GM19468 (cell line): ENCODE measurements around the gene CFAP157.
A peak's percentile ranks its signal among the peaks of the same experiment; 100 is the strongest.

Experiments used
- ATAC-seq: cut with Tn5 transposase; IDR thresholded peaks from one replicate; pipeline ENCODE4 v1.9.1; 2021; ENCODE audit warnings: mild to moderate bottlenecking, moderate library complexity, moderate number of reproducible peaks; ENCODE audit not compliant: unreplicated experiment; ENCODE audit errors: extremely low read depth

The CFAP157 gene

DNA sequence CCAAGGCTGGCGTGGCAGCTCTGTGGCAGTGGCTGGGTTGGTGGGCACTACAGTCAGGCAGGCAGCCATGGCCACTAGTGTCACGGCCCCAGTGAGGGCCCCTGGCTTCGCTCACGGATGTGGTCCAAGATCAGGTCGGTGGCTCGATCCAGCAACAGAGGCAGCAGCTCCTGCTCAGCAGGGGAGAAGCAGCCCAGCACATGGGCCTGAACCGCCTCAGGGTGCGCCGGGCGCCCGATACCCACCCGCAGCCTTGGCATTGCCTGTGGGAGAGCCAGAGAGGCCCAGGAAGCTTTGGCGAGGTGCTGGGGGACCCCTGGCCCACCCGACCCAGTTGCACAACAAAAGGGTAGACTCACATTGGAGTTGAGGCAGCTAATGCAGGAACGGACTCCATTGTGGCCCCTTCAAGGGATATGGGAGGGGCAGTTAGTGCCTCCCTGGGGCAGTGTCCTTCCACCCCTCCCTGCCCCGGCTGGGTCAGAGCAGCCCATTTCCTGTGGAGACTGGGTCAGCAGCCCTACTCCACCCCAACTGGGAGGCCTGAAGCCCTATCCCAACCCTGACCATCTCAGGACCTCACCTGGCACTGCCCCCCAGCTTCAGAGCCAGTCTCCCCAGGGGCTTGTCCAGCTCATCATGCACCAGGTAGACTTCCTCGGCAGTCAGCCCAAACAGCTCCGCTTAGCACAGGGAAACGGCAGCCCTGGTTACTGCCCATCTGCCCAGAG, 7.4 kb downstream of the CFAP157 start:
- no peak for ATAC-seq

DNA sequence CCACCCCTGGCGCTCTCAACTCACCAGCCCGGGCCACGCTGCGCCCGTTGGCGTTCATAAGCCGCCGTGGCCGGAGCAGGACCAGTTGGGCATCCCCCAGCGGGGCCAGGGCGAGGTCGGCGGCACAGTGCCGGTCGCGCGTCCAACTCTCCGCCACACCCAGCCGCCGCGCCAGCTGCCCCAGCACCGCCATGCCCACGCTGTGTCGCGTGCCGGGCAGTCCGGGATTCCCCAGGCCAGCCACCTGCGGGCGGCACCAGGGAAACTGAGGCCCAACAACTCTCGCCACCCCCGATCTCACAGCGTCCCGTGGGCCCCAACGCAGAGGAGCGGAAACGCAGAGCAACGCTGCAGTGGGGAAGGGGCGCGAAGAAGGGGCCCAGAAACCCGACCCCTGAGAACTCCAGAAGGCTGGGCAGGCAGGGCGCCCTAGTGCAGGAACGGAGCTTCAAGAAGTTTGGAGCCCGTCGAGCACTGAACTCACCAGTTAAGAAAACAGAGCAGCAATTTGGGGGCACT, 8.2 kb downstream of the CFAP157 start:
- ATAC-seq = no peak

DNA sequence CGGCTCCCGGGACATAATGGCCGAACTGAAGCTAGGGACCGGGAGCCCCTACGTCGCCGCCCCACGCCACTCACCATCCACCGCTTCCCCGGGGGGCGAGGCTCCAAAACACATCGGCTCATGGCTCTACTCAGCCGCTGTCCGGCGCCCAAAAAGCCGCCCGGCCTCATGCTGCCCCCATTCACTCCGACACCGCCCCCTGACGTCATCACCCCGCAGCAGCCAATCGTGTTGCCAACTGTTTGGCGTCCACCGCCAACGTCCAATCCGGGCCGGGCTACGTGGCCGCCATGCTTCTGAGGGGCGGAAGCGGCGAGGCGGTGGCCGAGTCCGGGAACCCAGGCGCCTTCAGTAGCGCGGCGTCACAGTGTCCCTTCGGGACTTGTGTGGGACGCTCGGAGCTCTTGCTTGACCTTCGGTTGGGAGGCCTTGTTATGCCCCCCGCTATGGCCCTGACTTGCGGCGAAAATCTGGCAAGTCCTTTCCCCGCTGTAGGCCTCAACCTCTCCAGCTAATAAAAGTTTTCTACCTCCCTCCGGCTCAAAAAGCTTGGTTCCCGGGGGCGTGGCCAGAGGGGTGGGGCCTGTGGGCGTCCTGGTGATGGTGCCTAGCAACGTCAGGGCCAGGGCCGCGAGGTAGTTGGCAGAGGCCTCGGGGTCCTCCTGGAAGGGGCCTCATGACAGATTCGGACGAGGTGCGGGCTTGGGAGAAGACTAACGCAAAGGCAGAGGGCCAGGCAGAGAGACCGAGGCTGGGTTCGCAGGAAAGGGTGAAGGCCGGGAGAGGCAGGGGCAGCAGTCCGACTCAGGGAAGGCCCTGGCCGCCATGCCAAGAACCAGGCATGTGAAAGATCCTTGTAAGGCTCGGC, 8.9 kb downstream of the CFAP157 start, which contains the start of the genes PTRH1 and TTC16:
TSS of gene PTRH1 (minus strand) at position 194 of the 868 bp plus-strand sequence. CDS start at position 170, 24 bp downstream.
TSS of gene TTC16 (plus strand) at position 610 of the 868 bp plus-strand sequence. CDS start at position 677, 67 bp downstream.
- peak; percentile 76 for ATAC-seq

DNA sequence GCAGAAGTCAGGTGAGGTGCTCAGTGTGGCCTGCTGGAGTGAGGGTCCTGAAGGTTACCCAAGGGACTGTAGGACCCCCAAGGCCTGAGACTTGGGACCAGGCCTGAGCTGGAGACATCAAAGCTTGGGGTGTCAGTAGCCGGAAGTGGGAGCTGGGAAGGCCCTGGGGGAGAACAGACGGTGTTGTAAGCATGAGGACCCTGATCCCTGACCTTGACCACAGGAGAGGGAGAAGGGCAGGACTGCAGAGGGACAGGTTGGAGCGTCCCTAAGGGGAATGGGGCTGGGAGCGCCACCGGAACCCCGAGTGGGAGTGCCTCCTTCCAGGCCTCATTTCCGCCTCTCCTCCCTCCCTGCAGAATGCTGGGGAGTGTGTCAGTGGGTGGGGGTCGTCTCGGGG, 9.6 kb downstream of the CFAP157 start:
- no peak for ATAC-seq

DNA sequence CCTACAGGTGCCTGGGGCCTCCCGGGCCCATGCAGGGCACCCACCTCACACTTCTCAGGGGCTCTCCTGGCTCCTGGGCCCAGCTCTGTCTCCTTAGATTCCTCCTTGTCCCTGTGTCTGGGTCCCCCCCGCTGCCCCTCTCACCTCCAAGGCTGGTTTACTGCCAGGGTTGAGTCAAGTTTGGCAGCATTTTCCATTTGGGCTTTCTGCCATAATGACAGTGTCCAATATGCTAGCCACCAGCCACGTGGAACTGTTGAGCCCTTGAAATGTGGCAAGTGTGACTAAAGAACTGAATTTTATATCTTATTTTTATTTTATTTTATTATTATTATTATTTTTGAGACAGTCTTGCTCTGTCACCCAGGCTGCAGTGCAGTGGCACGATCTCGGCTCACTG, 11.0 kb downstream of the CFAP157 start:
- ATAC-seq = no peak

GRCh38 chr9:127720031-127720864, 13.5 kb downstream of the CFAP157 start:
- ATAC-seq = no peak

DNA sequence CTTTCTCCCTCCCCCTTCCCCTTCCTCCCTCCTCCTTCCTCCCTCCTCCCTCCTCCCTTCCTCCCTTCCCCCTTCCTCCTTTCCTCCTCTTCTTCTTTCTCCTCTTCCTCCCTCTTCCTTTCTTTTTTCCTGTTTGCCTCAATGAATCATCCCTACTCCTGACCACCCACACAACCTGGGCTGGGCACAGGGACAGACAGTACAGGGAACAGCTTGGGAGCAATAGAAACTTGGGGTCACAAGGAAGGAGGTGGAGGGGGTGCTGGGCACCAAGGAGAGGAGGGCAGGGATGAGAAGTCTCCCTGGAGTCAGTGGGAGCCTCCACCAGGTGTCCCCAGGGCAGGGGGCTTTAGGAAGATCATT, 14.1 kb downstream of the CFAP157 start:
- ATAC-seq = no peak

DNA sequence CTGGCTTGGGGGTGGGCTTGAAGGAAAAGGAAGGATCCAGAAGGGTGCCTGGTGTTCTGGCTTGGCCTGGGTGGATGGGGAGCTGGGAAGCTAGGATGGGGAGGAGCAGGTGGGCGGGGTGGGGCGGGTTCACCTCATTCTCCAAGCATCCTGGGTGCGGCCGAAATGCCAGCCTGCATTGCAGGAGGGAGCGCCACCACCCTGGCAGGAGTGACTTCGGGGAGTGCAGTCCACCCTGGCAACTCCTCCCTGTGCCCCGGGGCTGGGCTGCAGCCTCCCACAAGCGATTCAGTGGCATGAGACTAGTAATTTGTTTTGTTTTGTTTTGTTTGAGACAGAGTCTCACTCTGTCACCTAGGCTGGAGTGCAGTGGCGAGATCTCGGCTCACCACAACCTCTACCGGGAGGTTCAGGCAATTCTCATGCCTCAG, 14.6 kb downstream of the CFAP157 start:
- ATAC-seq = no peak

- ATAC-seq = no peak
Observed at GRCh38 chr9:127722055-127722745, 15.4 kb downstream of the CFAP157 start.

DNA sequence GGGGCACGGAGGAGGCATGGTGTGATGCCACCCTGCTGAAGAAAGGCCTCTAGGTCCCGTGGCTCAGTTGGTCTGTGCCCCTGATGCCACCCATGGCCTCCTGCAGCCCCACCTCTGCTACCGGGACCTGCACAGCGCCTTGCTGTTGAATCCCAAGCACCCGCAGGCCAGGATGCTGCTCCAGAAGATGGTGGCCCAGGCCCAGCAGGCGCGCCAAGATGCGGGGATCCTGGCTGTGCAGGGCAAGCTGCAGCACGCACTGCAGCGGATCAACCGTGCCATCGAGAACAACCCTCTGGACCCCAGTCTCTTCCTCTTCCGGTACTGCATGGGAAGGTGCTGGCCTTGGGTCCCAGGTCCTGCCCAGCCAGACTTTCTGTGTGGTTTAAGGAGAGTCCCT, 16.2 kb downstream of the CFAP157 start:
- no peak for ATAC-seq

GRCh38 chr9:127723444-127723843, 16.7 kb downstream of the CFAP157 start:
- no peak for ATAC-seq

- ATAC-seq = no peak
Observed at GRCh38 chr9:127724012-127724411, 17.2 kb downstream of the CFAP157 start.

- ATAC-seq = no peak
Observed at GRCh38 chr9:127726871-127727270, 20.1 kb downstream of the CFAP157 start.

DNA sequence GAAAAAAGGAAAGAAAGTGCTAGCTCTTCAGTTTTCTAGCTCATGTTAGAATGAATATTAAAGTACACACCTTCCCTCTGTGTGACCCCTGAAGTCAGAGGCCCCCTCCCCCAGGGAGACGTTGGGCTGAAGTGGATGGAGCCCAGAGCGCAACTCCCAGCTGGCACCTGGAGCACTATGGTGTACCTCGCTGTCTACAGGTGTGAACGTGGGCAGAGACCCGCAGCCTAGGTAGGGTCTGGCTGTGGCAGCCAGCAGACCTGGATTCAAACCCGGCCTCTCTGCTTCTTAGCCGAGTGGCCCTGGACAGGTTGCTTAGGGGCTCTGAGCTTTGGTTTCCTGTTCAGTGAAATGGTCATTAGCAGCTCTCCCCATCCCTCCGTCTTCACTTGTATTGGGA, 22.0 kb downstream of the CFAP157 start:
- ATAC-seq = no peak

DNA sequence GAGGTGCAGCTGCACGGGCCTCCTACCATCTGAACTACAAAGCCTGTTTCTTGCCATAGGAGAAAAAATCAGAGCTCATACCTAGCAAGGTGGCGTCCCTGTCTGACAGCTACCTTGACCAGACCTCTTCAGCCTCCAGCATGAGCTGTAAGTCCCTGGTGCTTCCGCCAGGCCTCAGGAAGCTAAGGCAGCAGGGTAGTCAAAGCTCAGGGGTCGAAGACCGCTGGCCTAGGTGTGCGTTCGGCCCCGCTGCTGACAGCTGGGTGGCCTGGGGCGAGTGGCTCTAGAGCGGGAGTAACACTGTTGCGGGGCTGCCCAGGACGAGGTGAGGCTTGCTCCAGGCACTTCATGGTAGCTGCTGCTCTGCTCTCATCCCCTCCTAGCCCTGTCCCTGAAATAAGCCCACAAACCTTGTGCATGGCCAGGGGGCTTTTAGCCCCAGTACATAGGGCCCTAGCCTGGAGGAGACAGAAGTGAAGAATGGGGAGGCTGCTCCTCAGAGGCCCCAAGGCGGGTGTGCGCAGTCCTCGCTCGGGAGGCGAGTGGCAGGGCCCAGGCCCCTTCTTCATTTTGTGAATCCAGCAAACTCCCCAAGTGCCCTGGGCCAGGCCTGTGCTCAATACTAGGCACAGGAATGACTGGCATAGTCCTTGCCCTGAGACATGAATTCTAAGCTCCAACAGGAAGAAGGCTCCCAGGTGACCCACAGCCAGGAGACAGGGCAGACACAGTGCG, 22.9 kb downstream of the CFAP157 start:
- ATAC-seq = no peak

DNA sequence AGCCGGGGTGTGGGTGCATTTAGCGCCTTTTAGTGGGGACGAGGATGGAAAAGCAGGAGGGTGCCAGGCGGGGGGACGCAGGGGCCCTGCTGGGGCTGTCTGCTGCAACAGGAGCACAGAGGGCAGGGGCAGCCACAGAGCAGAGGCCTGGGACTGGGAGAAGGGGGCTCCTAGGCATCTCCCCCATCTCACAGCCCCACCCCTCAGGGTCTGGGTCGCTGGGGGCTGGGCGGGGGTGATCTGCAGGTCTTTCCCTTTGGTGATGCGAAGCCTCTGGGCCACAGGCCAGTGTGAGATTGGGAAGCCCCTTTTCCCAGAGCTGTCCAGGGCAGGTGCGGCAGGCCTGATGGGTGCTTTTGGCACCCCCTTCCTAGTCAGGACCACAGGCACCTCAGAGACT, 23.5 kb downstream of the CFAP157 start:
- ATAC-seq = no peak

- no peak for ATAC-seq
Observed at GRCh38 chr9:127730799-127731410, 24.1 kb downstream of the CFAP157 start.

DNA sequence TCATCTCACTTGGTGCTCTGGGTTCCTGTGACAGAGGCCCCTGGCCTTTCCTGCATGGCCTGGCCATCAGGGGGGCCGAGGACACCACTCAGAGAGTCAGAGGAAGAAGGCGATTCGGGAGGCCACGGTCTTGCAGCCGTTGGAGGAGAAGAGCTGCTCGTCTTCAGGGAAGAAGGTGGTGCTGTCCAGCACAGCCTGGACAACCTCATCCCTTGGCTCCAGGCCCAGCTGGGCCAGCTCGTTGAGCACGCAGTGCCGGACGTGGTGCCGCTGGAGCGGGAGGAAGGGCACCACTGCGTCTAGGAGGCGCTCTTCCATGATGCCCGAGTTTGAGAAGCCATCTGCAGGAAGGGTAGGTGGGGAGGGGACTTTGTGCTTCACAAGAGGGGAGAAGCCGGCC, 25.1 kb downstream of the CFAP157 start:
- ATAC-seq = no peak

- no peak for ATAC-seq
Observed at GRCh38 chr9:127732444-127732843, 25.7 kb downstream of the CFAP157 start.
